GM12878 (cell line): ENCODE data around the gene SMCP. TPM values are rescaled to one million over a fixed set of nuclear protein-coding genes. Genes with fewer than 3 reads are reported as not detected.

Experiments used
- ATAC-seq: fragments of 200-7000 bp; cut with Tn5 transposase; 3 replicates; pipeline ENCODE4 v1.9.1; 2020; ENCODE audit warnings: mild to moderate bottlenecking, moderate library complexity
- BruUV-seq: library from RNA; stranded (reverse); fragments of 400-500 nt; replicated peaks from 2 replicates; lab custom pipeline; 2021; lab: Mats Ljungman, UMichigan
- CTCF ChIA-PET: fragments of 300-600 bp; sonication (Branson Sonifier 250); formaldehyde crosslinking; extraction: SDS; loops from one replicate; lab custom pipeline; 2021; ENCODE audit warnings: inconsistent platforms; lab: Yijun Ruan, JAX
- POLR2A ChIA-PET: fragments of 350-600 bp; formaldehyde crosslinking; extraction: SDS; loops from one replicate; lab custom pipeline; 2021; ENCODE audit warnings: inconsistent platforms; lab: Charles Lee
- RAD21 ChIA-PET: fragments of 300-600 bp; sonication (Branson Sonifier 250); formaldehyde crosslinking; loops from one replicate; lab custom pipeline; 2023; ENCODE audit warnings: antibody characterized with exemption; ENCODE audit not compliant: unreplicated experiment; lab: Charles Lee
- SMC1A ChIA-PET: fragments of 300-600 bp; sonication (Branson Sonifier 250); formaldehyde crosslinking; loops from one replicate; lab custom pipeline; 2023; ENCODE audit not compliant: unreplicated experiment, uncharacterized antibody; lab: Charles Lee
- DNase-seq: peaks from one replicate; pipeline ENCODE4 v3.0.0-alpha.2; 2011; ENCODE audit warnings: low read depth, low spot score
- FAIRE-seq: peaks from 3 replicates; lab custom pipeline; 2011; peaks lifted over from hg19 to GRCh38; lab: Jason Lieb, UNC
- H2AFZ ChIP-seq: 2 replicates; pipeline ENCODE4 v1.6.0; 2011; ENCODE audit warnings: low read depth, low read length, control low read depth; ENCODE audit not compliant: control insufficient read depth
- H3K27ac ChIP-seq: 2 replicates; pipeline ENCODE4 v1.5.1; 2011; ENCODE audit warnings: control low read depth; ENCODE audit not compliant: control insufficient read depth, insufficient read depth
- H3K27me3 ChIP-seq, 2 experiments: replicated peaks in 1 of 2; 2 replicates each; pipeline versions ENCODE4 v1.6.0 to v1.6.1; 2011; ENCODE audit warnings: low read length in 1 of 2; ENCODE audit not compliant: control insufficient read depth in 2 of 2, insufficient read depth in 2 of 2
- H3K36me3 ChIP-seq, 2 experiments: 2 replicates each; pipeline ENCODE4 v1.5.1; 2011; ENCODE audit warnings: low read length in 1 of 2; ENCODE audit not compliant: control insufficient read depth in 2 of 2, insufficient read depth in 2 of 2
- H3K4me1 ChIP-seq: 2 replicates; pipeline ENCODE4 v1.6.1; 2011; ENCODE audit warnings: mild to moderate bottlenecking, low read length, moderate library complexity, mixed read lengths; ENCODE audit not compliant: control insufficient read depth, insufficient read depth
- H3K4me2 ChIP-seq: 2 replicates; pipeline ENCODE4 v1.6.0; 2011; ENCODE audit warnings: control low read depth; ENCODE audit not compliant: control insufficient read depth, insufficient read depth
- H3K4me3 ChIP-seq: fragments of 200-600 bp; sonication (generic); 2 replicates; pipeline ENCODE4 v1.5.1; 2016
- H3K79me2 ChIP-seq: 2 replicates; pipeline ENCODE4 v1.6.0; 2011; ENCODE audit warnings: low read length; ENCODE audit not compliant: control insufficient read depth, insufficient read depth
- H3K9ac ChIP-seq: 2 replicates; pipeline ENCODE4 v1.8.0; 2011; ENCODE audit warnings: low read length, control low read depth, mixed read lengths; ENCODE audit not compliant: control insufficient read depth, insufficient read depth
- H3K9me3 ChIP-seq: replicated peaks from 3 replicates; pipeline ENCODE4 v1.5.1; 2011; ENCODE audit warnings: mild to moderate bottlenecking, low read length; ENCODE audit not compliant: control insufficient read depth, insufficient read depth
- H4K20me1 ChIP-seq: 2 replicates; pipeline ENCODE4 v1.6.0; 2011; ENCODE audit not compliant: control insufficient read depth, insufficient read depth
- BCL3 ChIP-seq: IDR thresholded peaks from 2 replicates; pipeline ENCODE4 v1.6.1; 2011; ENCODE audit warnings: borderline replicate concordance, low read depth, mild to moderate bottlenecking, moderate library complexity, low read length; ENCODE audit not compliant: insufficient read depth, poor library complexity, severe bottlenecking
- CBX5 ChIP-seq: sonication (generic); IDR thresholded peaks from 2 replicates; pipeline ENCODE4 v1.6.1; 2016; ENCODE audit warnings: low read depth, moderate library complexity, mild to moderate bottlenecking, inconsistent platforms
- EED ChIP-seq: sonication (generic); IDR thresholded peaks from 2 replicates; pipeline ENCODE4 v1.6.1; 2016; ENCODE audit warnings: antibody characterized with exemption, low read depth
- GABPA ChIP-seq: IDR thresholded peaks from 2 replicates; pipeline ENCODE4 v1.6.1; 2014; ENCODE audit warnings: antibody characterized with exemption, low read depth, mild to moderate bottlenecking, inconsistent platforms
- HSF1 ChIP-seq: fragments of 150-350 bp; IDR thresholded peaks from 2 replicates; pipeline ENCODE4 v1.6.1; 2014; ENCODE audit warnings: mild to moderate bottlenecking, low read depth, low read length
- NRF1 ChIP-seq: conservative IDR thresholded peaks from 2 replicates; pipeline ENCODE4 v1.6.1; 2011; ENCODE audit warnings: mild to moderate bottlenecking, low read depth, low read length, improper control_type of control experiment
- POLR2A ChIP-seq: IDR thresholded peaks from 2 replicates; pipeline ENCODE4 v1.6.1; 2011; ENCODE audit warnings: low read depth, mild to moderate bottlenecking, low read length
- PRDM15 ChIP-seq: fragments of 450-650 bp; formaldehyde crosslinking; IDR thresholded peaks from 2 replicates; pipeline ENCODE4 v1.4.0; 2020; ENCODE audit warnings: mild to moderate bottlenecking, moderate library complexity
- SRF ChIP-seq, 2 experiments: IDR thresholded peaks; 2 replicates each; pipeline ENCODE4 v1.6.1; 2011; ENCODE audit warnings: low read depth in 2 of 2, low read length in 2 of 2, mild to moderate bottlenecking in 1 of 2, moderate library complexity in 1 of 2
- WGBS: methylation state at CpG from one replicate; pipeline ENCODE4 v1.1.6; 2016; ENCODE audit warnings: low lambda C conversion rate; ENCODE audit not compliant: insufficient replicate concordance, insufficient coverage; ENCODE audit errors: missing lambda C conversion rate; 5-methylcytosine and 5-hydroxymethylcytosine counted together
- in situ Hi-C: fragments of 300-500 bp; cut with MboI; formaldehyde crosslinking; loops from 9 replicates; pipeline ENCODE4 v1.14.3; 2018; ENCODE audit warnings: mixed read lengths
- intact Hi-C: fragments of 100-400 bp; cut with micrococcal nuclease; formaldehyde crosslinking; loops from one replicate; pipeline ENCODE4 v1.14.2; 2022; ENCODE audit not compliant: unreplicated experiment
- polyA plus RNA-seq, 11 experiments: library from polyadenylated mRNA; depleted of rRNA in 4 of 11; unstranded in 6 of 11; stranded (reverse) in 5 of 11; fragments of >200 nt; fragmentation: Nextera tagmentation in 4 of 11; fragmentation: Illumina TruSeq in 1 of 11; extraction: Ambion mirVana in 4 of 11; extraction: Trizol in 1 of 11; gene quantifications; 1 replicate in 1 of 11; 2 replicates in 10 of 11; pipeline versions ENCODE4 v1.2.1 to v1.2.3, GENCODE V29; 2011 to 2016; ENCODE audit warnings: inconsistent platforms in 2 of 11, missing spikeins in 2 of 11, low read depth in 1 of 11
- total RNA-seq, 4 experiments: library from RNA; depleted of rRNA in 3 of 4; stranded (reverse); fragments of >200 nt in 3 of 4; fragmentation: Illumina TruSeq in 1 of 4; extraction: Trizol in 1 of 4; gene quantifications; 2 replicates each; pipeline versions ENCODE4 v1.2.1 to v1.2.3, GENCODE V29; 2013 to 2021

Gene SMCP
- total and polyA plus RNA-seq, 10 of the 15 experiments (the other 5 are each of a cell fraction or from before 2014, with no cell fraction given): 0.16 to 0.69 (median 0.27) TPM; not detected in 7

GRCh38 chr1:152879559-152880198 is 1.6 kb downstream of the SMCP start (continued):
- TF ChIP-seq BCL3: no peak
- TF ChIP-seq NRF1: no peak
- no peak for TF ChIP-seq POLR2A

- DNase-seq: no peak
- WGBS: 0% methylated on average over 4 of the region's 4 CpGs
- RAD21 ChIA-PET: interaction anchor here (0.8 to 1.1 kb wide), 3 partner anchors 28 to 312 kb away, joined by 3 read pairs; partner anchors contain the start of gene IVL
- no TSS peak for BruUV-seq
- H2AFZ ChIP-seq: peak overlapping the region; percentile 74
- H3K4me1 ChIP-seq: peaks cover 39% of the 10 kb centered on the region
- peak; percentile 29; the same call in 2 of the 3 replicates for ATAC-seq
- intact Hi-C loops (no loop called here), in situ Hi-C loops (no loop called here)
- CTCF ChIA-PET: interaction anchor here (0.8 to 3.4 kb wide), 4 partner anchors 10 to 46 kb away, joined by 6 to 22 read pairs (median 16); no protein-coding TSS in a partner anchor
- no peaks in the 10 kb centered on the region for H3K27me3 ChIP-seq
- no peaks in the 10 kb centered on the region for H4K20me1 ChIP-seq
- H3K79me2 ChIP-seq: no peaks in the 10 kb centered on the region
- FAIRE-seq: no peak
- H3K9me3 ChIP-seq: no peaks in the 10 kb centered on the region
- SMC1A ChIA-PET: interaction anchor here (0.7 kb wide), 1 partner anchor 45 kb away, joined by 3 read pairs; no protein-coding TSS in a partner anchor
- POLR2A ChIA-PET: no interaction called here
- peak overlapping the region; percentile 60 for H3K4me2 ChIP-seq
- H3K27ac ChIP-seq: peak overlapping the region; percentile 57
- H3K36me3 ChIP-seq: no peaks in the 10 kb centered on the region
- no peak overlapping the region for H3K4me3 ChIP-seq
- H3K9ac ChIP-seq: peak overlapping the region; percentile 0; the same call in 1 of the 2 replicates
- TF ChIP-seq GABPA (no peak), EED (0 out of 2 replicates have a peak, but pooled peaks have one; percentile 29), BCL3 (no peak), SRF (IDR thresholded peaks at IDR 0.05; ENCODE audit: low read depth in 2 of 2, low read length in 2 of 2) (0 out of 4 replicates have a peak, but pooled peaks of 1 of the 2 experiments have one; percentile 49), HSF1 (no peak), PRDM15 (CRISPR knock-in tag) (no peak), CBX5 (no peak)
These were observed 2.2 kb downstream of the SMCP start for GRCh38 chr1:152880316-152880715.
